ENCODE data around the gene ITGA8. TPM values are rescaled to one million over a fixed set of nuclear protein-coding genes. Genes with fewer than 3 reads are reported as not detected.
"Not testable (repeated sequence)": the region's sequence is repeated elsewhere in the genome, so short reads cannot be mapped to it uniquely, and the experiment has no call there.

Gene ITGA8
- total and polyA plus RNA-seq, 4 donors: 149 to 885 (median 426) TPM

- Histone ChIP-seq H3K36me3 (ENCODE audit: control insufficient read depth in 1 of 2, insufficient read depth in 2 of 2, low read length in 1 of 2) (peaks cover 10 to 16% of the 10 kb centered on the region in 2 donors), H3K4me1 (ENCODE audit: control insufficient read depth in 1 of 2, insufficient read depth in 2 of 2, low read length in 2 of 2) (peaks cover 0 to 2% of the 10 kb centered on the region in 2 donors), H3K27me3 (ENCODE audit: control insufficient read depth in 1 of 2, insufficient read depth in 2 of 2, low read length in 1 of 2) (no peaks in the 10 kb centered on the region), H3K4me3 (ENCODE audit: low read length in 2 of 2) (no peak overlapping the region), H3K27ac (ENCODE audit: low read depth in 1 of 2, low read length in 2 of 2) (no peak overlapping the region), H3K9me3 (ENCODE audit: control insufficient read depth, low read length) (no peaks in the 10 kb centered on the region)
- 94 to 96% methylated on average over 4 of the region's 4 CpGs for WGBS, 2 donors
- ATAC-seq (ENCODE audit: low FRiP score) (no peak), DNase-seq (no peak)
- intact Hi-C loops (cut with DNase I): no loop called here
Measured at GRCh38 chr10:15545884-15546283, 173.8 kb downstream of the ITGA8 start.

DNA sequence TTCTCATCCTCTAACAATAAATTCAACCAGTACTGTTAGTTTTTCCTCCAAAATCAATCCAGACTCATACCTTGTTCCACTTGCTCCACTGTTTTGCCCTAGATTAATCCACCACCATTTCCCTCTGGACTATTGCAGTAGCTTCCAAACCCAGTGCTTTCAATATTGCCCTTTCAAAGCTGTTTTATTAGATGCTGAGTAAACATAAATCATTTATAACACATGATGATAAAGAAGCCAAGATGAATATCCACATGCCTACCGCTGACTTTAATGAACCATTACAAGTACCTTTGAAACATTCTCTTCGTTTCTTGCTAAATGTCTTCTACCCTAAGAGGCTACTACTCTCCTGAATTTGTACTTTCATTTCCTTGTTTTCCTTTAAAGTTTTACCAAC, 174.5 kb downstream of the ITGA8 start:
- WGBS, 2 donors: 97% methylated on average over 2 of the region's 2 CpGs
- ATAC-seq (ENCODE audit: low FRiP score) (no peak), DNase-seq (no peak)
- no peak overlapping the region for H3K4me3 ChIP-seq (ENCODE audit: low read length in 2 of 2)
- H3K4me1 ChIP-seq (ENCODE audit: control insufficient read depth in 1 of 2, insufficient read depth in 2 of 2, low read length in 2 of 2): peaks cover 0 to 2% of the 10 kb centered on the region in 2 donors
- H3K27me3 ChIP-seq (ENCODE audit: control insufficient read depth in 1 of 2, insufficient read depth in 2 of 2, low read length in 1 of 2): no peaks in the 10 kb centered on the region
- no peak overlapping the region for H3K27ac ChIP-seq (ENCODE audit: low read depth in 1 of 2, low read length in 2 of 2)
- intact Hi-C loops (cut with DNase I): no loop called here
- peaks cover 10 to 18% of the 10 kb centered on the region in 2 donors for H3K36me3 ChIP-seq (ENCODE audit: control insufficient read depth in 1 of 2, insufficient read depth in 2 of 2, low read length in 1 of 2)
- no peaks in the 10 kb centered on the region for H3K9me3 ChIP-seq (ENCODE audit: control insufficient read depth, low read length)

- Histone ChIP-seq H3K27ac (ENCODE audit: low read depth in 1 of 2, low read length in 2 of 2) (no peak overlapping the region), H3K4me3 (ENCODE audit: low read length in 2 of 2) (no peak overlapping the region), H3K9me3 (ENCODE audit: control insufficient read depth, low read length) (no peaks in the 10 kb centered on the region), H3K27me3 (ENCODE audit: control insufficient read depth in 1 of 2, insufficient read depth in 2 of 2, low read length in 1 of 2) (no peaks in the 10 kb centered on the region), H3K36me3 (ENCODE audit: control insufficient read depth in 1 of 2, insufficient read depth in 2 of 2, low read length in 1 of 2) (peaks cover 10 to 19% of the 10 kb centered on the region in 2 donors), H3K4me1 (ENCODE audit: control insufficient read depth in 1 of 2, insufficient read depth in 2 of 2, low read length in 2 of 2) (peaks cover 0 to 2% of the 10 kb centered on the region in 2 donors)
- no peak for DNase-seq
- no peak for ATAC-seq (ENCODE audit: low FRiP score)
- intact Hi-C loops (cut with DNase I): no loop called here
- 96 to 100% methylated on average over 1 of the region's 1 CpG for WGBS, 2 donors
Measured at GRCh38 chr10:15543994-15544393, 175.7 kb downstream of the ITGA8 start.

- no peak overlapping the region for H3K4me3 ChIP-seq (ENCODE audit: low read length in 2 of 2)
- WGBS, 2 donors: 90 to 94% methylated on average over 3 of the region's 3 CpGs
- H3K27me3 ChIP-seq (ENCODE audit: control insufficient read depth in 1 of 2, insufficient read depth in 2 of 2, low read length in 1 of 2): no peaks in the 10 kb centered on the region
- intact Hi-C loops (cut with DNase I): no loop called here
- DNase-seq (no peak), ATAC-seq (ENCODE audit: low FRiP score) (no peak)
- H3K9me3 ChIP-seq (ENCODE audit: control insufficient read depth, low read length): no peaks in the 10 kb centered on the region
- peaks cover 10 to 15% of the 10 kb centered on the region in 2 donors for H3K36me3 ChIP-seq (ENCODE audit: control insufficient read depth in 1 of 2, insufficient read depth in 2 of 2, low read length in 1 of 2)
- H3K27ac ChIP-seq (ENCODE audit: low read depth in 1 of 2, low read length in 2 of 2): no peak overlapping the region
- H3K4me1 ChIP-seq (ENCODE audit: control insufficient read depth in 1 of 2, insufficient read depth in 2 of 2, low read length in 2 of 2): peaks cover 0 to 2% of the 10 kb centered on the region in 2 donors
Measured at GRCh38 chr10:15542817-15543216, 176.9 kb downstream of the ITGA8 start.

GRCh38 chr10:15541376-15541775, 178.3 kb downstream of the ITGA8 start:
- no peaks in the 10 kb centered on the region for H3K9me3 ChIP-seq (ENCODE audit: control insufficient read depth, low read length)
- WGBS, 2 donors: 25% methylated on average over 1 of the region's 1 CpG
- intact Hi-C loops (cut with DNase I): no loop called here
- H3K4me3 ChIP-seq (ENCODE audit: low read length in 2 of 2): no peak overlapping the region
- DNase-seq (no peak), ATAC-seq (ENCODE audit: low FRiP score) (no peak)
- peaks cover 0 to under 1% of the 10 kb centered on the region in 2 donors for H3K4me1 ChIP-seq (ENCODE audit: control insufficient read depth in 1 of 2, insufficient read depth in 2 of 2, low read length in 2 of 2)
- H3K27ac ChIP-seq (ENCODE audit: low read depth in 1 of 2, low read length in 2 of 2): no peak overlapping the region
- no peaks in the 10 kb centered on the region for H3K27me3 ChIP-seq (ENCODE audit: control insufficient read depth in 1 of 2, insufficient read depth in 2 of 2, low read length in 1 of 2)
- H3K36me3 ChIP-seq (ENCODE audit: control insufficient read depth in 1 of 2, insufficient read depth in 2 of 2, low read length in 1 of 2): peaks cover 9 to 15% of the 10 kb centered on the region in 2 donors

- intact Hi-C loops (cut with DNase I): no loop called here
- 89 to 90% methylated on average over 2 of the region's 2 CpGs for WGBS, 2 donors
- DNase-seq (no peak), ATAC-seq (ENCODE audit: low FRiP score) (no peak)
- Histone ChIP-seq H3K27me3 (ENCODE audit: control insufficient read depth in 1 of 2, insufficient read depth in 2 of 2, low read length in 1 of 2) (no peaks in the 10 kb centered on the region), H3K27ac (ENCODE audit: low read depth in 1 of 2, low read length in 2 of 2) (peak overlapping the region in 1 of 2 donors; percentile 78), H3K4me3 (ENCODE audit: low read length in 2 of 2) (no peak overlapping the region), H3K4me1 (ENCODE audit: control insufficient read depth in 1 of 2, insufficient read depth in 2 of 2, low read length in 2 of 2) (no peaks in the 10 kb centered on the region), H3K36me3 (ENCODE audit: control insufficient read depth in 1 of 2, insufficient read depth in 2 of 2, low read length in 1 of 2) (peaks cover 9 to 11% of the 10 kb centered on the region in 2 donors), H3K9me3 (ENCODE audit: control insufficient read depth, low read length) (no peaks in the 10 kb centered on the region)
Measured at GRCh38 chr10:15540727-15541126, 179.0 kb downstream of the ITGA8 start.

GRCh38 chr10:15539262-15539661, 180.5 kb downstream of the ITGA8 start:
- Histone ChIP-seq H3K9me3 (ENCODE audit: control insufficient read depth, low read length) (no peaks in the 10 kb centered on the region), H3K27ac (ENCODE audit: low read depth in 1 of 2, low read length in 2 of 2) (no peak overlapping the region), H3K27me3 (ENCODE audit: control insufficient read depth in 1 of 2, insufficient read depth in 2 of 2, low read length in 1 of 2) (no peaks in the 10 kb centered on the region), H3K36me3 (ENCODE audit: control insufficient read depth in 1 of 2, insufficient read depth in 2 of 2, low read length in 1 of 2) (peaks cover 0 to 11% of the 10 kb centered on the region in 2 donors), H3K4me1 (ENCODE audit: control insufficient read depth in 1 of 2, insufficient read depth in 2 of 2, low read length in 2 of 2) (no peaks in the 10 kb centered on the region), H3K4me3 (ENCODE audit: low read length in 2 of 2) (no peak overlapping the region)
- ATAC-seq (ENCODE audit: low FRiP score): no peak
- intact Hi-C loops (cut with DNase I): no loop called here
- no peak for DNase-seq
- WGBS, 2 donors: 70 to 75% methylated on average over 1 of the region's 1 CpG

- not testable (repeated sequence) for H3K4me3 ChIP-seq (ENCODE audit: low read length in 2 of 2); H3K4me1 ChIP-seq (ENCODE audit: control insufficient read depth in 1 of 2, insufficient read depth in 2 of 2, low read length in 2 of 2); H3K27ac ChIP-seq (ENCODE audit: low read depth in 1 of 2, low read length in 2 of 2); H3K36me3 ChIP-seq (ENCODE audit: control insufficient read depth in 1 of 2, insufficient read depth in 2 of 2, low read length in 1 of 2); H3K27me3 ChIP-seq (ENCODE audit: control insufficient read depth in 1 of 2, insufficient read depth in 2 of 2, low read length in 1 of 2); ATAC-seq (ENCODE audit: low FRiP score); DNase-seq; H3K9me3 ChIP-seq (ENCODE audit: control insufficient read depth, low read length)
- 94 to 96% methylated on average over 24 to 31 of the region's 31 CpGs for WGBS, 2 donors
- intact Hi-C loops (cut with DNase I): loop anchor here in 1 of 2 donors (5.0 kb wide), 1 partner anchor 48 kb away; no protein-coding TSS in a partner anchor
Measured at GRCh38 chr10:15534928-15535538, 184.7 kb downstream of the ITGA8 start.
